Measurements from ENCODE around the gene RUFY3. TPM values are rescaled to one million over a fixed set of nuclear protein-coding genes. Genes with fewer than 3 reads are reported as not detected.

Gene RUFY3
- total and polyA plus RNA-seq, 2 experiments from 2014 or later: 28.1 to 43.7 TPM

GRCh38 chr4:70712604-70713452 is 8.9 kb upstream of the RUFY3 start:
- Histone ChIP-seq H3K27me3 (no peaks in the 10 kb centered on the region), H3K4me1 (ENCODE audit: low read depth) (peaks cover 10% of the 10 kb centered on the region), H3K9me3 (ENCODE audit: low read depth) (no peaks in the 10 kb centered on the region), H3K27ac (no peak overlapping the region), H3K36me3 (no peaks in the 10 kb centered on the region), H3K4me3 (no peak overlapping the region)
- TF ChIP-seq CTCF (IDR thresholded peaks at IDR 0.05; ENCODE audit: low read depth, low read length): no peak
- DNase-seq (ENCODE audit: low read depth in 1 of 2, low spot score in 1 of 2): no peak

- H3K36me3 ChIP-seq: no peaks in the 10 kb centered on the region
- H3K27ac ChIP-seq: no peak overlapping the region
- no peaks in the 10 kb centered on the region for H3K9me3 ChIP-seq (ENCODE audit: low read depth)
- no peak for TF ChIP-seq CTCF (IDR thresholded peaks at IDR 0.05; ENCODE audit: low read depth, low read length)
- H3K4me3 ChIP-seq: no peak overlapping the region
- peaks cover 10% of the 10 kb centered on the region for H3K4me1 ChIP-seq (ENCODE audit: low read depth)
- H3K27me3 ChIP-seq: no peaks in the 10 kb centered on the region
- DNase-seq (ENCODE audit: low read depth in 1 of 2, low spot score in 1 of 2): no peak
Measured at GRCh38 chr4:70713453-70714078, 8.2 kb upstream of the RUFY3 start.

GRCh38 chr4:70714079-70714887 is 7.5 kb upstream of the RUFY3 start:
- TF ChIP-seq CTCF (IDR thresholded peaks at IDR 0.05; ENCODE audit: low read depth, low read length): no peak
- H3K27me3 ChIP-seq: no peaks in the 10 kb centered on the region

GRCh38 chr4:70715097-70715496 is 6.7 kb upstream of the RUFY3 start:
- Histone ChIP-seq H3K27ac (no peak overlapping the region), H3K27me3 (no peaks in the 10 kb centered on the region), H3K9me3 (ENCODE audit: low read depth) (no peaks in the 10 kb centered on the region), H3K36me3 (no peaks in the 10 kb centered on the region), H3K4me1 (ENCODE audit: low read depth) (peaks cover 10% of the 10 kb centered on the region), H3K4me3 (no peak overlapping the region)
- peak in 1 of 2 donors; percentile 11 for DNase-seq (ENCODE audit: low read depth in 1 of 2, low spot score in 1 of 2)
- TF ChIP-seq CTCF (IDR thresholded peaks at IDR 0.05; ENCODE audit: low read depth, low read length): no peak

More at GRCh38 chr4:70714079-70714887, 7.5 kb upstream of the RUFY3 start:
- H3K9me3 ChIP-seq (ENCODE audit: low read depth): no peaks in the 10 kb centered on the region
- H3K4me1 ChIP-seq (ENCODE audit: low read depth): peaks cover 10% of the 10 kb centered on the region
- no peak overlapping the region for H3K4me3 ChIP-seq
- no peaks in the 10 kb centered on the region for H3K36me3 ChIP-seq
- DNase-seq (ENCODE audit: low read depth in 1 of 2, low spot score in 1 of 2): peak in 1 of 2 donors; percentile 29
- H3K27ac ChIP-seq: no peak overlapping the region

GRCh38 chr4:70718811-70719604 is 2.8 kb upstream of the RUFY3 start:
- Histone ChIP-seq H3K9me3 (ENCODE audit: low read depth) (no peaks in the 10 kb centered on the region), H3K36me3 (no peaks in the 10 kb centered on the region), H3K27ac (no peak overlapping the region), H3K27me3 (no peaks in the 10 kb centered on the region), H3K4me1 (ENCODE audit: low read depth) (peaks cover 5% of the 10 kb centered on the region), H3K4me3 (no peak overlapping the region)
- no peak for TF ChIP-seq CTCF (IDR thresholded peaks at IDR 0.05; ENCODE audit: low read depth, low read length)
- DNase-seq (ENCODE audit: low read depth in 1 of 2, low spot score in 1 of 2): peak in 1 of 2 donors; percentile 8

Data from cardiac muscle cell (in vitro differentiated cells and primary cell).